Neural crest cell (in vitro differentiated cells): ENCODE data around the gene B4GALT1. TPM values are rescaled to one million over a fixed set of nuclear protein-coding genes. Genes with fewer than 3 reads are reported as not detected.

Experiments
- DNase-seq: peaks from one replicate; pipeline ENCODE4 v3.0.0; 2021; ENCODE audit warnings: low read depth, mixed read lengths, low spot score
- H3K27ac Mint-ChIP-seq: one replicate; pipeline ENCODE4 v1.8.0; 2021; ENCODE audit warnings: mild to moderate bottlenecking, mixed read lengths; ENCODE audit not compliant: unreplicated experiment
- H3K27me3 Mint-ChIP-seq: 2 replicates; pipeline ENCODE4 v1.8.0; 2021; ENCODE audit warnings: low read depth, mild to moderate bottlenecking, mixed read lengths
- H3K36me3 Mint-ChIP-seq: 2 replicates; pipeline ENCODE4 v1.8.0; 2021; ENCODE audit warnings: low read depth, mild to moderate bottlenecking, mixed read lengths
- H3K4me1 Mint-ChIP-seq: 2 replicates; pipeline ENCODE4 v1.8.0; 2021; ENCODE audit warnings: mixed read lengths
- H3K4me3 Mint-ChIP-seq: one replicate; pipeline ENCODE4 v1.8.0; 2021; ENCODE audit warnings: mild to moderate bottlenecking, mixed read lengths
- H3K9me3 Mint-ChIP-seq: 2 replicates; pipeline ENCODE4 v1.8.0; 2021; ENCODE audit warnings: mixed read lengths
- total RNA-seq: library from RNA; stranded (reverse); gene quantifications from 2 replicates; pipeline ENCODE4 v1.2.1, GENCODE V29; 2021
- TF ChIP-seq, protein P1 (sequence below): fragments of 200-600 bp; sonication (generic); conservative IDR thresholded peaks from 2 replicates; pipeline ENCODE4 v1.5.0; 2021; ENCODE audit warnings: antibody characterized with exemption, mild to moderate bottlenecking

B4GALT1 gene
- total RNA-seq, 1 donor from 2014 or later, result 17.9 TPM

GRCh38 chr9:33112094-33112493 is 55.0 kb downstream of the B4GALT1 start:
- H3K4me3 Mint-ChIP-seq, result no peak overlapping the region
- H3K27me3 Mint-ChIP-seq, result no peaks in the 10 kb centered on the region
- TF ChIP-seq, protein P1, sequence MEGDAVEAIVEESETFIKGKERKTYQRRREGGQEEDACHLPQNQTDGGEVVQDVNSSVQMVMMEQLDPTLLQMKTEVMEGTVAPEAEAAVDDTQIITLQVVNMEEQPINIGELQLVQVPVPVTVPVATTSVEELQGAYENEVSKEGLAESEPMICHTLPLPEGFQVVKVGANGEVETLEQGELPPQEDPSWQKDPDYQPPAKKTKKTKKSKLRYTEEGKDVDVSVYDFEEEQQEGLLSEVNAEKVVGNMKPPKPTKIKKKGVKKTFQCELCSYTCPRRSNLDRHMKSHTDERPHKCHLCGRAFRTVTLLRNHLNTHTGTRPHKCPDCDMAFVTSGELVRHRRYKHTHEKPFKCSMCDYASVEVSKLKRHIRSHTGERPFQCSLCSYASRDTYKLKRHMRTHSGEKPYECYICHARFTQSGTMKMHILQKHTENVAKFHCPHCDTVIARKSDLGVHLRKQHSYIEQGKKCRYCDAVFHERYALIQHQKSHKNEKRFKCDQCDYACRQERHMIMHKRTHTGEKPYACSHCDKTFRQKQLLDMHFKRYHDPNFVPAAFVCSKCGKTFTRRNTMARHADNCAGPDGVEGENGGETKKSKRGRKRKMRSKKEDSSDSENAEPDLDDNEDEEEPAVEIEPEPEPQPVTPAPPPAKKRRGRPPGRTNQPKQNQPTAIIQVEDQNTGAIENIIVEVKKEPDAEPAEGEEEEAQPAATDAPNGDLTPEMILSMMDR, result no peak
- H3K4me1 Mint-ChIP-seq, result no peaks in the 10 kb centered on the region
- no peaks in the 10 kb centered on the region for H3K36me3 Mint-ChIP-seq
- H3K9me3 Mint-ChIP-seq, result no peaks in the 10 kb centered on the region
- DNase-seq, result no peak
- no peak overlapping the region for H3K27ac Mint-ChIP-seq

DNA sequence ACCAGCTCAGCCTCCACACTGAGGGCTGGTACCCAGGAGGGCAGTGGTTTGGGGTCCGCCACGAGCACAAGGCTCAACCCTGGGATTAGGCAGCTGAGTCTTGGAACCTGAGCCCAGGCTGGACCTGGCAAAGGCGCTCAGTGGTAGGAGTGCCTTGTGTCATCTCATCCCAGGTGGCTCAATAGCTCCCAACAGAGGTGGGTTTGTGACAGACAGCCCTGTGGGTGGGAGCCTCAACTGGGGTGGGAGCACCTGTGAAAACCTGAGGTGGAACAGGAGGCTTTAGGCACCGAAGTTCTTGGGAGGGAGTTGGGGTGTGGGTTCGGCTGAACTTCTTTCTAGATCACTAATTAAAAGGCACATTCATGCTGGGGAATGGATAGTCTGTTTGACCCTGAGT is 55.5 kb downstream of the B4GALT1 start:
- Mint-ChIP-seq H3K36me3 (no peaks in the 10 kb centered on the region), H3K4me3 (no peak overlapping the region), H3K9me3 (no peaks in the 10 kb centered on the region), H3K4me1 (no peaks in the 10 kb centered on the region), H3K27ac (no peak overlapping the region), H3K27me3 (no peaks in the 10 kb centered on the region)
- TF ChIP-seq, protein P1, result no peak
- no peak for DNase-seq

DNA sequence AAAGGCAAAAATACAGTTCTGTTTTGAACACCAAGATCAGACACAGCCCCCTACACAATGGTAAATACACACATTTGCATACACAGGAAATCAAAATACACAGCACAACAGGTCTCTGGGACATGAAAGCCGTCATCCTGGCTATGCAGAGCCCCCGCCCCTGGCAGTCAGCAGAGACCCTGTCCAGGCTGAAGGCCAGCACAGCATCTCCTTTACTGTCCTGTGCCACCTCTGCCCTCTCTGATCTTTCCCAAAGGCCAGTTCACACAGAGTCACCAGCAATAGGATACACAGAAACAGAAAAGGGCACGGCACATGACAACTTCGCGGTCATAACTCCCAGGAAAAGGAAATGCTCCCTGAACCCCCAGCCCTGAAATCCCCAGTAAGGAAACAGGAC is 56.5 kb downstream of the B4GALT1 start:
- no peak overlapping the region for H3K4me3 Mint-ChIP-seq
- H3K4me1 Mint-ChIP-seq, result no peaks in the 10 kb centered on the region
- no peaks in the 10 kb centered on the region for H3K9me3 Mint-ChIP-seq
- DNase-seq, result no peak
- no peaks in the 10 kb centered on the region for H3K27me3 Mint-ChIP-seq
- H3K27ac Mint-ChIP-seq, result no peak overlapping the region
- no peaks in the 10 kb centered on the region for H3K36me3 Mint-ChIP-seq
- TF ChIP-seq, protein P1, result no peak

DNA sequence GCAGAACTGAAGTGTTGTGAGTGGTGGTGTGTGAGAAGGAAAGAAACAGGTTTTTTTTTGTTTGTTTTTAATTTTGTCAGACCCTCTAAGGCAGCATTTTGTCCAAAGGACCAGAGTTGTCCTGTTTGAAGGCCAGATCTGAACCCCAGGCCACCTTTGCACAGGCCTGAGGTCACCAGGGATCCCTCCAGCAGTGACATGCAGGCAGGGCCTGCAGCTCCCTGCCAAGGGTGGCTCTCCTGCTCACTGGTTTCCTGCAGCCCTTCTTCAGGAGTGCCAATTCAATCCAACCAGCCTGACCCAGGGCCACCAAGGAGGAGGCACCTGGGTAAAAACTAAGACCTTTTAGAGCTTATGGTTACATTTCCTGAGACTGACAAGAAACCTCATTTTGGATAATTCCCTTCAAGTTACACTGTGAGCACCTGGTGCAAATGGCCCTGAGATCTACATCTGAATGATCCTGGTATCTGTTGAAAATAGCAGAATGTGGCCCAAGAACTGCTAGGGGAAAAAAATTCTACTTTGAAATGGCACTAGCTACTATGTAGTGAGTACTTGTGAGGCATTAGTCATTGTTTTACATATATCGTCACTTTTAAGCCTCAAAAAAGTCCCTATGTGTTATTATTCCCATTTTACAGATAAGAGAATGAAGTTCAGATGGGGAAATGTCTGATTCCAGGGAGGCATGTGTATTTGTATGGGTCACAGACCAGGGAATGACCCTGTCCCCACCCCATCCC is 57.1 kb downstream of the B4GALT1 start:
- Mint-ChIP-seq H3K4me1 (no peaks in the 10 kb centered on the region), H3K9me3 (no peaks in the 10 kb centered on the region), H3K27me3 (no peaks in the 10 kb centered on the region), H3K27ac (no peak overlapping the region), H3K4me3 (no peak overlapping the region), H3K36me3 (no peaks in the 10 kb centered on the region)
- TF ChIP-seq, protein P1, result no peak
- DNase-seq, result no peak

GRCh38 chr9:33109097-33109496 is 58.0 kb downstream of the B4GALT1 start:
- Mint-ChIP-seq H3K27ac (no peak overlapping the region), H3K4me1 (no peaks in the 10 kb centered on the region)

More at GRCh38 chr9:33109097-33109496, 58.0 kb downstream of the B4GALT1 start:
- TF ChIP-seq, protein P1, result no peak
- H3K36me3 Mint-ChIP-seq, result no peaks in the 10 kb centered on the region
- no peak overlapping the region for H3K4me3 Mint-ChIP-seq
- DNase-seq, result no peak
- H3K27me3 Mint-ChIP-seq, result no peaks in the 10 kb centered on the region
- H3K9me3 Mint-ChIP-seq, result no peaks in the 10 kb centered on the region
